HK-2 (cell line): ENCODE measurements around the gene BCL2.
A peak's percentile ranks its signal among the peaks of the same experiment; 100 is the strongest.

Experiments used
- DNase-seq: peaks from one replicate; pipeline ENCODE4 v3.0.0-alpha.2; 2018; ENCODE audit not compliant: unreplicated experiment

The BCL2 gene

DNA sequence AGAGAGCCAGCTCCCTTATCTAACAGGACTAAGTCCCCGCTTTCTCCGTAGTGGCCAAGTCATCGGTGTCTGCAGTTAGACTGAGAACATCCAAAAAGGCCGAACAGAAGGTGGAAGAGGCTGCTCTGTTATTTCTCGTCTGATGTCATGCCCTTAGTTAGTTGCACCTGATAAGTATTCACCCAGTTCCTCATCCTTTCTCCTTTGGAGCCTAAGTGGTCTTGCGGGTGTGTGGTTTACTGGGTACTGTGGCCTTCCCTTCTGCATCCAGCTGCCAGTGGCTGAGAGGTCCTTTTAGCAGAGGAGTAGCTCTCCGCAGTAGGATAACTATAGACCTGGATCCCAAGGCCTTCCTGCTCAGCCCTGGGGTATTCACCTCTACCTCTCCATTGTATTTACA is 211.6 kb downstream of the BCL2 start:
- no peak for DNase-seq

DNA sequence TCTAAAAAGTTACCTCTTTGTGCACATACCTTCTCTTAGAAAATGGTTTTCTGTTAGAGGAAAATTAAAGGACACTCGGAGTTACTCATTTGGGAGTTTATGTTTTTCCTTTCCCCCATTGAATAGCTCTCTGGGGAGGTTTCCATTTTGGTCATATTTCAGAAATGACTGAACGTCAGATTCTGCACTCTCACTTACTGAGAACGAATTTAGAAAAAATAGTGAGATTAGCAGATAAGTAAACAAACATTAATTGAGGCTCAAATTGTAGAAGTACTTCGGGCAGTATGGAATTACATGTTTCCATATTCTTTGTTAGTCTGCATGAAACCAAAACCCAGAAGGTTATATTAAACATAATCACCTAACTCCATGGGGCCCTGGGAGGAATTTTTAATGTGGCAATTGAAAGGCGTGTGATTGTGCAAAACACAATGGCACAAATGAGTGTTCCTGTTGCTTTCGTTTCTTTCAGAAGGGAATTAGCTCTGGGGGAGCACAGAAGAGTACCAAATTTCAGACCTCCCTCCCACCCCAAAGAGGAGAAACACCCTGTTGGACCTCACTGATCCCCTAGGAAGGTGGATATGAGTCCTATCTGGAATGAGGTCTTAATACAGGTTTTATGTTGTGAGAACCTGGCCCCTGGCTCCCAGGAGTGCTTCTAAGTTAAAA is 212.3 kb downstream of the BCL2 start:
- no peak for DNase-seq

DNA sequence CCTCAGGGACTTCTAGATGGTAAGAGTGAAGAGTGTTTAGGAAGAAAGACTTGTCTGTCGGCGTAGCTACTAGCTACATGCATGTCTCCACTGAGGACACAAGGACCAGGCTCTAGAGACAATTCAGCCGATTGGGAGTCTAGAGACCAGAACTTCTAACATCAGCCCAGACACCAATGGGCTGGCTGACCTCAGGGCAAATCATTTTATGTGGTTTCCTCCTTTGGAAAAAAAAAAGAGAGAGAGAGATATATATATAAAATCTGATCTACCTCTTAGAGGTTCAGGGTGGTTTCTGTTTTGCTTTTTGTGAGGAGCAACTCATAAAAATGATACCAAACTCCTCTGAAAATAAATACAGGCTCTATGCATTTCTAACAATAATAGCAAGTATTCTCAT is 212.8 kb downstream of the BCL2 start:
- no peak for DNase-seq

DNA sequence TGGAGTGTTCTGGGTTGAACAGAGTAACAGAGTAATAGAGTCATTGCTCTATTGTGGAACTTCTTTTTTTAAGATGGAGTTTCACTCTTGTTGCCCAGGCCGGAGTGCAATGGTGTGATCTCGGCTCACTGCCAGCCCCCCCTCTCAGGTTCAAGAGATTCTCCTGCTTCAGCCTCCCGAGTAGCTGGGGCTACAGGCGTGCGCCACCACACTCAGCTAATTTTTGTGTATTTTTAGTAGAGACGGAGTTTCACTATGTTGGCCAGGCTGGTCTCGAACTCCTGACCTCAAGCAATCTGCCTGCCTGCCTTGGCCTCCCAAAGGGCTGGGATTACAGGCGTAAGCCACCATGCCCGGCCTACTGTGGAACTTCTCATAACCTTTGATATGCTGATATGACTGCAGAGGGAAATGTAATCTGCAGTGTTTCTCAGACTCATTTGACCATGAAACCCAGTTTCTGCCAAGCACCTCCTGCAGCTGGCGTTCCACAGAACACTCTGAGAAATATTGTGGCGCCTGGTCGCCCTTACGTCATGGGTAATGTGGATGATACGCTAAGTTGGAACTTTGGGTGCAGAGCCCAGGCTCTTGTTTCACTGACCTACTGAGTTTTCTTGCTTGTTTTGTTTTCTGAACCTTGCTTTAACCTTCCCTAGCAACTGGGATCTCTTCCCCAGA is 213.8 kb downstream of the BCL2 start:
- no peak for DNase-seq

DNA sequence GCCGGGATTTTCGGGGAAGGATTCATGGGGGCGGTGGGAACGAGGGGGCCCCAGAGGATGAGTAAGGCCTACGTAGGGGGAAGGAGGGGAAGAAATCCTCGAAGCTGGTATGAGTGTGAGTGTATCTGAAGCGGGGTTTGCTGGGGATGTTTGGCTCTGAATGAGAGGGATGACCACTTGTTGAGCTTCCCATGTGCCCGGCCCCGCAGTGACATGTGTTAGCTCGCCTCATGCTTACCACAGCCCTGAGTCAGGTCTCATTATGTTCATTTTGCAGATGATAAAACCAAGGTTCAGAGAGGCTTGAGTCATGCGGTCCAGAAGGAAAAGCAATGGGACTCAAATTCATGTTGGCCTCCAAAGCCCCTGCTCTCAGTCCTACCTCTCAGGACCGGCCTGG is 214.7 kb downstream of the BCL2 start:
- DNase-seq = no peak

DNA sequence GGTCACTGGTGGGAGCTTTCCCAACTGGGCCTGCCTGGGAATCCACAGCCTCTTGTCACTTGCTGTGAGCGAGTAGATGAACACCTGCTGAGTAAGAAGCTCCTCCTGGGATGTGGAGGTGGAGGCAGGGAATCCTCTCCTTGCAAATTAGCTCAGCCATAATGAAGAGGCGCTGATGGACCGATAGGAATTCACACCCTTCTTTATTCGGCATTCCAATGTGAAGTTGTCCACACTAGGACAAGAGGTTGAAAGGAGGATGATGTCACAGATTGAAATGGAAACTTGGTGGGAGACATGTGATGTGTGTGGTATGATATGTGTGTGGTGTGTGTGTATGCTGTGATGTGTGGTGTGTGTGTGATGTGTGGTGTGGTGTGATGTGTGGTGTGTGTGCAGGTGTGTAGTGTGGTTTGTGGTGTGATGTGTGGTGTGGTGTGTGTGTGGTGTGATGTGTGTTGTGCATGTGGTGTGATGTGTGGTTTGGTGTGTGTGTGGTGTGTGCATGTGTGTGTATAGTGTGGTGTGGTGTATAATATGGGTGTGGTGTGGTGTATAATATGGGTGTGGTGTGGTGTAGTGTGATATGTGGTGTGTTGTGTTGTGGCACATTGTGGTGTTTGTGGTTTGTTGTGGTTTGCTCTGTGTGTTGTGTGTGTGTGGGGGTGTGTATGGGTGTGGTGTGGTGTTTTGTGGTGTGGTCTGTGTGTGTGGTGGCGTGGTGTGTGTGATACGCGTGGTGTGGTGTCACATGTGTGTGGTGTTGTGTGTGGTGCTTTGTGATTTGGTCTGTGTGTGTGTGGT is 216.4 kb downstream of the BCL2 start:
- no peak for DNase-seq

DNA sequence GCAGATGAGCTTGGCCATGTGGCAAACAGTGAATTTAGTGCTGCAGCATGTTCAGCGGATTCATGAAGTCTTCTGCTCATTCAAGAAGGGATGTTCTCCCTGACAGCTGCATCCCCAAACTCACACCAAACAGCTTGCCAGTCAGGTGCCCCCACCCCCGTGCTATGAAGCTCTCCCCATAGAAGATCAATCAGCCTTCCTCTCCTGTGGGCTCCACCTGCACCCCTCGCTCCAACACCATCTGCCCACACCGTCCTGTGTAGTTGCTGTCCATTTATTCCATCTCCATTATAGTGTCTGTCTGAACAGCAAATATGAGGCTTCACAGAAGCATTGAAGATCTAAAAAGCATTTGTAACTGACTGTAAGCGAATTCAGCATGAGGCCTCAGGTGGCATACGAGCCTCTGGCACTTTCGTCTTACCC is 218.9 kb downstream of the BCL2 start:
- DNase-seq = no peak

DNA sequence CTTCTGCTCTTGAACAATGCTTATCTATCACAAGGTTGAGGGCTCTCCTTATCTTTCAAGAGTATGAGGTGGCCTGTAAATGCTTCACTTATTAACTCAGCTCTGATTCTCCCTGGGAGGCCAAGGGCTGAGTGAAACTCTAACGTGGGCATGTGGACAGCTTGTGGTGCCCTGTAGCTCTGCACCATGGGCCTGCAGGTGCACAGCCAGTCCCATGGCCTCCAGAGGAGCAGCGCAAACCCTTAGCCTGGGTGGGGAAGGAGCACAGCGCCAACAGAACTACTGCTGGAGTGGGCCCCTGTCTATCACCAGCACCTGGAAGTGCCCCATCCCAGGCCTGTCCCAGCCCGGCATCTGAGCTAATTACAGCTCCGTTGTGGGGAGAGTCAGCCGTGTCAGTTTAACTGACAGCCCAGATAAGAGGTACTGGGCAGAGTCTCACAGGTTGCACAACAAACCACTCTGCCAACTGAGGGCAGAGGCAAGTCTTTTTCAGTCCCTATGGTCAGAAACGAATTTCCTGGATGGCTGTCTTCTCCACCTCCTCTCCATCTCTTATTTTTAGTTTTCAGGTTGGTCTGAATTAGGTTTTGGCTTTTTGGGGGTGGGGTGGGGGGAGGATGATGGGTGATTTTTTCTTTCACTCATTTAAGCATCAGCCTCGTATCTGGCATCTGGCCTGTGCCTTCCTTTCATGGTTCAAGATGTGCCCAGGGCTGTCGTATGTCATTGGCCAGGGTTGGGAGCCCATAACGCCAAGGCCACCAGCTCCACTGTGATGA is 219.5 kb downstream of the BCL2 start:
- DNase-seq = peak; percentile 21

DNA sequence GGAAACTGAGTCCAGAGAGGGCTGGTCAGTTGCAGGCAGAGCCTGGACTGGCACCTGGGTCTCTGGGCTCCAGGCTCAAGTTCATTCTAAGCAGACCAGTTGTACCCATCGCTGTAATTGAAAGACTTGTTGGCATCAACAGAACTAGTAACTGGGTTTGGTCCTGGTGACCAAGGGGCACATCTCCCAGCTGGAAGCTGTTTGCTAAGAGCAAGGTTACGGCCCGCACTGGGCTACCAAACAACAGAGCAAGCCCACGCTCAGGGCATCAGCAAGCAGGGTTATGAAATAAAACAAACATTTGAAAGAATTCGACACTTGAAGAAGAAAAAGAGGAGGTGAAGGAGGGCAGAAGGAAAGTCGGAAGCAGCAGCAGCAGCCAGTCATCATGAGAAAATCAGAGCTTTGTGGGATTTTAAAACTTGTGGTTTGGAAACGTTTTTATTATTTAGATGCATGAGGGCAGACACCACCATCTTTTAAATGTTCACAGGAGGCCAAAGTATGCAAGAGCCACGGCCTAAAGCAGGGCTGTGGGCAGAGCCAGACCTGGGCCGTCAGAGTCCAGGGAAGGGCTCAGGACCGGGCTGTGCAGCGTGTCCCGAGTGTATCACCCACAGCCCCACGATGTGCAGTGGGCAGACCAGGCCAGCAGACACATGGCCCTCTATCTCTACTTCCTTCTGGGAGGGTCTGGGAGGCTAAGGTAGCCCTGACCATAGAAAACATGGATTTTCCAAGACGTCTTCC is 220.3 kb downstream of the BCL2 start:
- no peak for DNase-seq

DNA sequence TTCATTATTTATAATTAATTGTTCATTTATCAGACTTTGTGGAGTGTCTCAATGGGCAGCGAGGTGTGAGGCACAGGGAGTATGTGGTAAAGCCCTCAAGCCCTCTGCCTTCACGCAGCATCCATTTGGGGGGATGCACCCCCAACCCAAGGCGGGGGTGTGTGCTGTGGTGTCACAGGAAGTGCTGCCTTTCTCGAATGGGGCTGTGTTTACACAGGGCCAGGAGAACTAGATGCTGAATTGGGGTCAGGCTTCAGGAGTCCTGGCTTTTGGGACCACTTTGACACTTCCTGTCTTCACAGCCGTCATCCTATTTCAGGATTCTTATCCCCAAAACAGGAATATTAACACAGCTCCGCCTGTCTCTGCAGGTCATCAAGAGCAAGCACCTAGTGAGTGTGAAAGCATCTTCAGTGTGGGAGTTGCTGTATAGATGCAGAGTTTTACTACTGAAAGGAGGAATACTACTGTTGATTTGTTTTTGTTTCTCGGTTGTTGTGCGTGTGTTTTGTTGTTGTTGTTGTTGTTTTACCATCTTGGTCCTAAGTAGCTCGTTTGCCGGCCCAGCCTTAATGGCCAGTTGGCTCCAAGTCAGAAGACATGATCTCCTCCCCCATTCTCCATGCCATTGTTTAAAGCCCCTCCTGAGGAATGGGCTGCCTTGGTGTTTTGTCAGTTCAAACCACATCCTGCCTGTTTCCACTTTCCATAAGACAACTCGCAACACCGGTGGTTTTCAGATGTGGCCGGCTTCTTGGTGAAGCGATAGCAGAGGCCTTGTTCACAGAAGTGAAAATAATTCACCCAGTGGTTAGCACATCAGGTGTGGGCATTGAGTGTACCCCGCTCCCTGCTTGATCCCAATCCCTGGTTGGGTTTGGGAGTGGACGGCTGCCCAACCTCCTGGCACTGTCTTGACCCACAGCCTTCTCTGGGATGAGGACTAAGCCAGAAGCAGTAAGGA is 221.3 kb downstream of the BCL2 start:
- no peak for DNase-seq

DNA sequence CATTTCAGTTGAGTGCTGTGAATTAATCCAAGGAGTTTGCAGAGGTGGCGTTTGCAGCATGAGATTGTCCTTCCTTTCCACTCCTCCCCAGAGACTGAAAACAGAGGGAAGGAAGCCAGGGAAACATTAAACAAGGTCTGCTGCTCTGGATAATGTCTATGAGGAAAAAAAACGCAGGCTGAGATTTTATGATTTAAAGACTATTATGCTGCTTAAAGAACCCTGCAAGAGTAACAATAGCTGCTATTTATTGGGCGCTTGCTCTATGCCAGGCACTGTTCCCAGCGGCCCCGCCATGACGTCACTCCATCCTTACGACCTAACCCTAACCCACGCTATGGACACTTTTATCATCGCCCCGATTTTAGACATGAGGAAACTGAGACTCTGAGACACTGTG is 222.4 kb downstream of the BCL2 start:
- no peak for DNase-seq

DNA sequence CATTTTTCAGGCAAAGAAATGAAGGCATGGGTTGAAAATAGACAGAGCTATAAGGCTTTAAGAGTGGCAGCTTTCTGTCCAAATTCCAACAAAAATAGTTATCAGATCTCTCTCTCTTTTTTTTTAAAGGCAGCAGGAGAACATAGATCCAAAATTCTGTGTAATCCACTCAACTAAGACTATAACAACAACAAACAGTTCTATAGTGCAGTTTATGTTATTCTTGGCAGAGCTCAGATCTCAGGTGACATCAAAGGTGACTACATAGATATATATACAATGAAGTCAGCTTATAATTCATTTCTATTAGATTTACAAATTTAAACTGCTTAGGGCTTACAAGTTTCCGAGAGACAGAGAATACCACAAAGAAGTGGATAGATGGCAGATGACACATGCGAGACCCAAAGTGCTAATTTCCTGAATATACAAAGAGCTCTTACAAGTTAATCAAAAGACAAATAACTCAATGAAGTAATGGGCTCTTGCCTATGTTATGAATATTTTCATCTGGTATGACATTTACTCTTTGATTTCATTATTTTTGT is 223.2 kb downstream of the BCL2 start:
- no peak for DNase-seq

DNA sequence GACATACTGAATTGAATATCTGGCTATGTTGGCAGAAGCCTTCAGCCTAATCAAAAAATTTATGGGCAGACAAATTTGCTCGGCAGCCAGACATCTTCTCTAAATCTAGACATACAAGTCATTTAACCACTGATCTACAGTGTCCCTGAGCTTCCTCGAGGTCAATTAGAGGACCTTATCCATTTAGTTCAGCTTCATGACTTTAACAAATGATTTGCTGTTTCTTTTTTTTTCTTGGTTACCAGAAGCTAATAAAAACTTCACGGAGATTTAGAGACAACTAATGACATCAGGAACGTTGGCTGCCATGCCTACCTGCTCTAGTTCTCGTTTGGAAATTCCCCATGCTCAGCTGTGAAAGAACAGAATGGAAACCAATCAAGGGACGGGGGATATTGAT is 223.8 kb downstream of the BCL2 start:
- no peak for DNase-seq

DNA sequence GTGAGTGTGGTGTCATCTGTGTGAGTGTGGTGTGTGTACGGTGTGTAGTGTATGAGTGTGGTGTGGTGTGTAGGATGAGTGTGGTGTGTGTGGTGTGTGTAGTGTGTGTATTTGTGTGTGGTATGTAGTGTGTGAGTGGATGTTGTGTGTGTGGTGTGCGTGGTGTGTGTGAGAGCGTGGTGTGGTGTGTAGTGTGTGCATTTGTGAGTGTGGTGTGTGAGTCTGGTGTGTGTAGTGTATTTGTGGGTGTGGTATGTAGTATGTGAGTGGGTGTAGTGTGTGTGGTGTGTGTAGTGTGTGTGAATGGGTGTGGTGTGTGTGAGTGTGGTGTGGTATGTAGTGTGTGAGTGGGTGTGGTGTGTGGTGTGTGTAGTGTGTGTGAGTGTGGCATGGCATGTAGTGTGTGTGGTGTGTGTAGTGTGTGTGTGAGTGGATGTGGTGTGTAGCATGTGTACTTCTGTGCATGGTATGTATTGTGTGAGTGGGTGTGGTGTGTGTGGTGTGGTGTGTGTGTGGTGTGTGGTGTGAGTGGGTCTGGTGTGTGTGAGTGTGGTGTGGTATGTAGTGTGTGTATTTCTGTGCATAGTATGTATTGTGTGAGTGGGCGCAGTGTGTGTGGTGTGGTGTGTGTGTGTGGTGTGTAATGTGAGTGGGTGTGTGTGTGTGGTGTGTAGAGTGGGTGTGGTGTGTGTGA is 227.8 kb downstream of the BCL2 start:
- DNase-seq = no peak

DNA sequence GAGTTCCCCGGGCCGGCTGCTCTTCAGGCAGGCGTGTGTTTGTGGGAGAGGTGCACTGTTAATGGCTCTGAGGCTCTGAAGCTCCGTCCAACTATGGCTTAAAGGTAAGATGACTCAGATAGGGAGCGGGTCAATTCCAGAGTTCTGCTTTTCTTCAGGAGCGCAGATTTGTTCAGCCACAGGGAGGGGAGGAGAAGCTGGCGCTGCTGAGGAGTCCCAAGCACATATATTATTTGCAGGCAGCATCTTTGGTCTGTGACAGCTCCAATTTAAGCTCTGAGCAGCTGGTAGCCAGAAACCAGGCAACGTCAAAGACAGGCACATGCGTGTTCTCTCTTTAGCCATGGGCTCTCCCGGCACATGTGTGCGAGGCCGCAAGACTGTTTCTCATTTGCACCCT is 229.2 kb downstream of the BCL2 start:
- no peak for DNase-seq

DNA sequence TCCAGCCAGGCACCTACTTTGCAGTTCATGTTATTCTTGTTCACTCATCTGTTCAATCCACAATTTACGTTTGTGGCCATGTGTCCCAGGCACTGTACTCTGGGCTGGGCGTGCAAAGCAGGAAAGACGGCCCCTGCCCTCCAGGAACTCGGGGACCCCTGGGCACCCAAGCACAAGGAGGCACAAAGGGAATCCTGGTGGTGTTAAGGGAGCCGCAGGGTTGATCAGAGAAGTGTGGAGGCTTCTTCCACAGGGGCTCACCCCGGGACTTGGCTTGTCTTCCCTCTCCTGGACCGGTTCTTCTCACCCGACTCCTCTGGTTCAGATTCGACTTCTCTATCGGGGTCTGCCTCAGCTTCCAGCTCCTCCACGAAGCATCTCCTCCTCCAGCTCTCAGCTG is 230.5 kb downstream of the BCL2 start:
- DNase-seq = no peak

DNA sequence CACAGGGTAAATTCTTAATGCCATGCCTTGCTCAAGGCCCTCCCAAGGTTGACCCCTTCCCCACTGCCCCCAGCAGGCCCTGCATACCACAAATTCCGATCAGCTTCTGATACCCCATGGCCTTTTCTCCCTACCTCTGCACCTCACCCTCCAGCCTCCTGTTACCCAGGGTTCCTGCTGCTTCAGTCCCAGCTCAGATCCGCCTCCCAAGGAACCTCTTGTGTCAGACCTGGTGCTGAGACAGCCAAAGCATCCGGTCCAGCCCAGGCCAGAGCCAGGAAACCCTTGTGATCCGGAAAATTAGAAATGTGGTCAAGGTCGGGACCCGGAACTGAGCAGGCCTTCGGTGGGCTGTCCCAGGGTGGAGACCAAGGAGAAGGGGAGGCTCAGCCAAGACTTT is 231.3 kb downstream of the BCL2 start:
- no peak for DNase-seq

DNA sequence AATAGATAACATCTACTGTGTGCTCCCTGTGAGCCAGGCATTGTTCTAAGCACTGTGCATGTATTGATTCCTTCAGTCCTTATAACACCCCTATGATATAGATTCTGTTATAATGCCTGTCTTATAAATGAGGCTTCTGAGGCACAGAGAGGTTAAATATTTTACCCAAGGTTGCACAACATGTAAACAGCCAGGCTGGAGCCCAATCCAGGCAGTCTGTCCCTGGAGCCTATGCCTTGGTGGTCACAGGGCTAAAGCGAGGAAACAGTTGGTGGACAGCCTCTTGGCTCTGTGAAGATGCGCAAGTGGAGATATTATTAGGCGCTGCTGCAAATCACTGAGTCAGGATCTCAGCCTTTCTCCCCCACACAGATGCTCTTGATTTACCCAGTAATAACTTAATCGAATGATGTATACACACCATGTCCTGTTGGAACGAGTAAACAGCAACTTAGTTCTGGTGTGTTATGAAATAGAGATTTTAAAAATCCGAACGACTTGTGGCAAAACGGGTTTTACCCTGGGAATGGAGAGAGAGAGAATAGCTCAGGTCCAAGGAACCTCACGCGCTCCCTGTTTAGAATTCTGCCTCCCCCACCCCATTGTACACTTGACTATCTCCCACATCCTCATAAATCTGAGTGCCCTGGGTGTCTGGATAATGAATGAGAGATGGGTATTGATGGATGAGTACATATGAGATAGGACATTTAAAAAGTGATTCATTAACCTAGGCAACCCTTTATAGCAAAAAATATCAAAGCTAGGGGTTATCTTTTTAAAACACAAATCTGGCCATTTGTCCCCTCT is 231.9 kb downstream of the BCL2 start:
- DNase-seq = no peak

DNA sequence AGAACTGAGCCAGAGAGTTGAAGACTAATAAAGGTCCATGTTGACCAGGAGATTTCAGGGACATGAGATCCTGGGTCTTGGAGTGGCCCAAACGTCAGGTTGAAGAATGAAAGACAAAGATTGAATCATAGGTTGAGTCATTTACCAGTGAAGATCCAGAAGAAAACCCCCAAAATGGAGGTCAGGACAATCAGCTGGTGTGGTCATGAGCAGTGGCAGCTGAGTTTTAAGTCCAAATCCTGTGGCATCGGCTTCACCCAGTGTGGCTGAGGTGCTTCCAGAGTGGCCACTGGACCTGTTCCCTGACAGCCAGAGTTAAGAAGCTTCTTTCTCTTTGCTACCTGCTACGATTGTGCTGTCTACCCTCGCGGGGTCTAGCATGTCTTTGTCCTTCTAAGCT is 234.0 kb downstream of the BCL2 start:
- no peak for DNase-seq
